ENCODE data around the gene HGFAC.

The HGFAC gene

DNA sequence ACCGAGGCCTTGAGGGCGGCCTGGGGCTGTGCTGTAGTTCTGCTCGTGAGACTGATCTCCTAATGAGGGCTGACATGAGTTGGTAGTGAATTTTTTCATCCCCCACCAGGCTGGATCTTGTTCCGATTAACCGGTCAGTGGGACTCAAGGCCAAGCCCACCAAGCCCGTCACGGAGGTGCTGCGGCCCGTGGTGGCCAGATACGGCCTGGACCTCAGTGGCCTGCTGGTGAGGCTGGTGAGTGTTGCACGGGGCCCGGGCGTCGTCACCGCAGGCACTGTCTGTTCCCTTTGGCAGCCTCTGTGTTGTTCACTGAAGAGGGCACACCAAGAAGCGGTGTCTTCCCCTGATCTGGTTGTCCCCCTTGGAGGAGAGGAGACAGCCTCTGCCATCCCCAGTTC, 18.4 kb upstream of the HGFAC start:
- DNase-seq (ENCODE audit: extremely low spot score, insufficient read length, low read depth) (no peak), FAIRE-seq (no peak)

DNA sequence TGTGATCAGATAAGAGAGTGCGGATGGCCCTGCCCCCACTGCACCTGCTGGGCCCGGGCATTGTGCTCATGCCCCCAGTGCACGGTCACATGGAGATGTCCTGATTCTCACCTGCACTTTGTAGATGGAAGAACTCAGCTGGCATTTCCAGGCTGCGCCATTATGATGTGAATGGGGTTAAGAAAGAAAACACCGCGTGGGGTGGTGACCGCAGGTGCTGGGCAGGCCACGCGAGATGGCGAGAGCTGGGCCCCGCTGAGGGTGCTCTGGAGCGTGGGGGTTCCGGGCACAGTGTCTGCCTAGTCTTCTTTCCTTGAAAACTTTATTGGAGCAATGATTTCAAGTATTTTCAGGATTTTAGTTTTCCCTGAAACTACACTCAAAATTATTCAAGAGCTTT, 17.8 kb upstream of the HGFAC start:
- DNase-seq (ENCODE audit: extremely low spot score, insufficient read length, low read depth): no peak
- FAIRE-seq: no peak

DNA sequence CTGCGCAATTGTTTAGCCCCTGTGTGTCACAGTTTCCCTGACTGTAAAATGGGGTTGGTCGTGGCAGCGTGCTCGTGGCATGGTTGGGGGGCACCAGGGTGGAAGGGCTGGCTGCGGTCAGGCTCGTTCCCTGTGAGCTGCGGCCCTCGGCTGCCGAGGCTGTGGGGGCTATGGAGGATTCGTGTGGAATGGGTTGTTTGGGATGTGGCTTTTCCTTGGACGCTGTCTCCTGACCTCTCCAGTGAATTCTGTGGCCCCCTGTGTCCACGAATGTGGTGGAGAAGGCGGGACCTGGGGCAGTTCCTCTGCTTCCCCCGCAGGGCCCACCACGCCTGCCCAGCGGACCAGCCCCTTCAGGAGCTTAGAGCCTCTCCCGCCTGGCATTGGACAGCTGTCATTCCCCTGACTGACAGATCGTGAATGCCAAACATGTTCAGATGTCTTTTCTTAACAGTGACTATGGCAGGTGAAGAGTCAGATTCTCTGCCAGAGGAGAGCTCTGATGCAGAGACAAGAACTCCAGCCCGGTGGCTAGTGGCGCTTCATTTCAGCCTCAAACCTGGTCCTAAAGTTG, 17.2 kb upstream of the HGFAC start:
- no peak for DNase-seq (ENCODE audit: extremely low spot score, insufficient read length, low read depth)
- no peak for FAIRE-seq

DNA sequence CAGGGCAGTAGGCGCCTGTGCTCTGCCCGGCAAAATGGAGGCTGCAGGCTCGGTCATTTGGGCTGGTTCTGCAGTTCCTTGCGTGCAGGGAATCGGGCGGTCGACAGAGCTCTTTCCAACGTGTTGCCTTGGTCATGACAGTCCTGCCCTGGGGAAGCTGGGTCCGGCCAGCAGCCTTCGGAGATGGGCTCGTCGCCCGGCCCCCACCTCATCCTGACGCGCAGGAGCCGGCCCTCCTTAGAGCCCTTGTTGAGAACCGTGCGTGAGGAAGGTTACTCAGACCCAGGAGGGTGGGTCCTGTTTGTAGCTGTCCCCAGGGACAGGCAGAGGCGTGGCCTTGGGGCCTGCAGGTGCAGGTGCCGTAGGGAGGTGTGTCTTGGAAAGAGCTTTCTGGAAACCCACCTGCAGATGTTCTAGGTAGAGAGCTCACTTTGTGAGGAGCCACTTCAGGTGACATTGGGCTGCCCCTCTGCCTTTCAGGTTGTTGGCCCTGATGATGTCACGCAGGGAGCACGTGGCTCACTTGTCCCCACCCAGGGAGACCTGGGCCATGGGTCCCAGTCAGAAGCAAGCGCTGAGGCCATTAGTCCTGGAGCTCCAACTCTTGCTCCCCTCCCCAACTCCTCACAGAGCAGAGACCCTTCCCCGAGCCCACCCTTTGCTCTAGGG, 15.2 kb upstream of the HGFAC start:
- no peak for DNase-seq (ENCODE audit: extremely low spot score, insufficient read length, low read depth)
- no peak for FAIRE-seq

DNA sequence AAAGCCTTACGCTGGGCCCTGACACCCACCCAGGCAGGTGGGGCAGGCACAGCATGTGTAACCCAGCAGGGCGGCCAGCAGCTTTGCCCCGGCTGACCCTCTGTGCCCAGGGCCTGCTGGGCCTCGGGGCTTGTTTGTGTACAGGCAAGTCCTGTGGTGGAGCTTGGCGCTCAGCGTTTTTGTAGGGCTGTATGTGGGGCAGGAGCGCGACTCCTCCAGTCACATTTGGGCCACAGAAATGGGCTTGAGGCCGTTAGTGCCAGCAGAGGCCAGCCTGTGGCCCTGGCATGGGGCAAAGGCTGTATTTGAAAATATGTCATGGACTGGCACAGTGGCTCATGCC, 14.7 kb upstream of the HGFAC start:
- FAIRE-seq (no peak), DNase-seq (ENCODE audit: extremely low spot score, insufficient read length, low read depth) (no peak)

DNA sequence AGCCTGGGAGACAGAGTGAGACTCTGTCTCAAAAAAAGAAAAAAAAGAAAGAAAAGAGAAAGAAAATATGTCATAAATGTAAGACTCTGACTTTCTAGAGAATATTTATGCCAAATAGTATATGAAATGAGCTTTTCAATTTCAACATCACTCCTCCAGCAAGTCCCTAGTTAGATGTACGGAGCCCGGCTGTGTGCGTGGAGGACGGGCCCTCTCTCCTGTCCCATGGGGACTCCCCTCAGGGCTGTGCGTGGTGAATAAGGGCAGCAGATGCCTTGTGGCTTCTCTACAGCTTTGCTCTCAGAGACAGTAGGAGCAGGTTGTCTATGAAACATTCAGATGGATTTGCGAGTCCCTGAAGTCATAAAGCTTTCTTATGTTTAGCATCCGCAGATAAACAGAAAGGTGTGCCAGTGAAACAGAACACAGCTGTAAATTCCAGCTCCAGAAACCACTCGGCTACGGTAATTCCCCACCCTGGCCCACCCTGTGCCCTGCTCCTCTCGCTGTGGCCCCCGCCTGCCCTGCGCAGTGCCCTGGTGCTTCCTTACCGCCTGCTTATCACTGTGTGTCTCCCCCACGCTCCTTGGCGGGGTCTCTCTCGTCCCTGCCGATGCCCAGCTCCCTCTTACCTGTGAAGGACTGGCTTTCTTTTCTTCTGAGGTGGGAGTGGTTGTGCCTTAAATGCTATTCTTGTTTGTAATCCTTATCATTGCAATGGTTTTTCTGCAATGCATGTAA, 13.9 kb upstream of the HGFAC start:
- FAIRE-seq: no peak
- no peak for DNase-seq (ENCODE audit: extremely low spot score, insufficient read length, low read depth)

DNA sequence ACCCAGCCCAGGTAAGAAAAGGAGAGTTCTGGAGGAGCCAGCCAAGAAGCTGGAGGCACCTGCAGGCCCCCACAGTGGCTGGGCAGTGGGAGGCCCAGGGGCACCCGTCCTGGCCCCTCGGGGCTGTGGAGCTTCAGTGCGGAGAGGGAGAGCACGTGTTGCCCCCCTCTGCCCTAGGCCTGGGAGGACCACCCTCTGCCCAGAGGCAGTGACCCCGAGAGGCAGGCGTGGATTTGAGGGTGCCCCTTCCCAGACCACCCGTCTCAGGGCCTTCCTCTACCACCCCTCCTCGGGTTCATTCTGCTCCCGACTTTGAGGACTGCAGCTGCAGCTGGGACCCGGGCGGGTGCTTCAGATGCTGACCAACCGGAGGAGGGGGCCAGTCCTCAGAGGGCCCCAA, 12.1 kb upstream of the HGFAC start:
- FAIRE-seq: no peak
- no peak for DNase-seq (ENCODE audit: extremely low spot score, insufficient read length, low read depth)

DNA sequence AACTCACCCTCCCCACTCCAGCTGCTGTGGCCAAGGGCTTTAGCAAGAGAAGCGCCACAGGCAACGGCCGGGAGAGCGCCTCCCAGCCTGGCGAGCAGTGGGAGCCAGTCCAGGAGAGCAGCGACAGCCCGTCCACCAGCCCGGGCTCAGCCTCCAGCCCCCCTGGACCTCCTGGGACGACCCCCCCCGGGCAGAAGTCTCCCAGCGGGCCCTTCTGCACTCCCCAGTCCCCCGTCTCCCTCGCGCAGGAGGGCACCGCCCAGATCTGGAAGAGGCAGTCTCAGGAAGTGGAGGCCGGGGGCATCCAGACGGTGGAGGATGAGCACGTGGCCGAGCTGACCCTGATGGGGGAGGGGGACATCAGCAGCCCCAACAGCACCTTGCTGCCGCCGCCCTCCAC, 11.2 kb upstream of the HGFAC start:
- DNase-seq (ENCODE audit: extremely low spot score, insufficient read length, low read depth): no peak
- no peak for FAIRE-seq

DNA sequence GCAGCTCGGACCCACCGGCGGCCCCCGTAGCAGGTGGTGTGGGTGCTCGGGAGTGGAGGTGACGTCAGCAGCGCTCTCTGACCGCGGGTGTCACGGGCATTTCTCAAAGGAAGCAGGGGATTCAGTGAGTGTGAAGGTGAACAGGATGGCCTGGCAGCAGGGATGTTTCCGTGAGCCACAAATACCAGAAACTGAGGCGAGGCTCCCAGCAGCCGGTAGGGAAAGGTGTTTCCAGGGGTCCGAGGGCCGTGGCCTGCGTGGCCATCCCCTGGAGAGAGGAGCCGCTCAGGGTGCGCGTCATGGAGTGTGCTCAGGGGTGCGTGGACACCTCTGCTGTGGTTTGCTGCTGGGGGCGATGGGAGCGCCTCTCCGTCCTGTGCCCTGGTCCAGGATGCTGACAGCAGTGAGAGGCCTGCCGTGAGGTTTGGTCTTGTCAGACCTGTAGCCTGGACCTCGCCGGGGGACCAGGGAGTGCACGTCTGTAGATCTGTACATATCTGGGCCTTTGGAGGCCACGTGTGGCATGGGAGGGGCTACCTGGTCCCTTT, 10.2 kb upstream of the HGFAC start:
- DNase-seq (ENCODE audit: extremely low spot score, insufficient read length, low read depth) (no peak), FAIRE-seq (no peak)

DNA sequence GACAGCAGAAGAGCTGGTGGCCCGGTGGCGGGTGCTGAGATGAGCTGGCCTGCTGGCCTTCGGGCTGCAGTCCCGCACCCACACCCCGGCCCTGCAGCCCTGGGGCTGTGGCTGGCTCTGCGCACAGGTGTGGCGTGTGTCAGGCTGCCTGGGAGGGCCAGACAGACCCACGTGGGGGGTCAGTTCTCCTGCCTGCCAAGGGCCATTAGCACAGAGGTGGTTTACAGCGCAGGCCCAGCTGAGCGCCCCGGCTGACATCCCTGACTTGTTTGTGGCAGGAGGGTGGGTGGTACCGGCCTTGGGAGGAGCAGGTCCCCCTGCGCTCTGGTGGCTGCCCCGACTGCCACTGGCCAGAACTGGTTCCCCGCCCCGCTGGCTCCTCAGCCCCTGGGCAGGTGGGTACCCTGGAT, 9.4 kb upstream of the HGFAC start:
- FAIRE-seq: no peak
- no peak for DNase-seq (ENCODE audit: extremely low spot score, insufficient read length, low read depth)

DNA sequence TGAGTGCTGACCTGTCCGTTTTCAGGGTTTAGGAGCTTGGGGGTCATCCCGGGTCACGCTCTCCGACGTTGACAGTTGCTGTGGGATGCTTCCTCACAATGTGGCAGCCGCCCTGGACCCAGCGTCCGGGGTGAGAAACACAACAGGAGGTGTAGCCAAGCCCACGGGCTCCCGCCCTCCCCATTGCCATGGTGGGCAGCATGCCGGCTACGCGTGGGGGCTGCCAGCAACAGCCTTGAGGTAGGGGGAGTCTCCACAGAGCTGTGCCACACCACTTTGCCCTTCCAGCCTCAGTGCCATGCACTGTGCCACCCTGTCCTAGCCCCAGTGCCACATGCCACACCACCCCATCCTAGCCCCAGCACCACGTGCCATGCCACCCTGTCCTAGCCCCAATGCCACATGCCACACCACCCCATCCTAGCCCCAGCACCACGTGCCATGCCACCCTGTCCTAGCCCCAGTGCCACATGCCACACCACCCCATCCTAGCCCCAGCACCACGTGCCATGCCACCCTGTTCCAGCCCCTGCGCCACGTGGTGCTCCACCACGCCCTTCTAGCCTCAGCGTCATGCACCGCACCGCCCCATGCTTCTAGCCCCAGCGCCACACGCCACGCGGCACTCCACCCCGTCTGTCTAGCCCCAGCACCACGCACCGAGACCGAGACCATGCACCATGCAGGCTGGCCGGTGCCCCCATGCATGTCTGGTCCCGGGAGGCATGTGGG, 8.5 kb upstream of the HGFAC start:
- no peak for DNase-seq (ENCODE audit: extremely low spot score, insufficient read length, low read depth)
- no peak for FAIRE-seq

DNA sequence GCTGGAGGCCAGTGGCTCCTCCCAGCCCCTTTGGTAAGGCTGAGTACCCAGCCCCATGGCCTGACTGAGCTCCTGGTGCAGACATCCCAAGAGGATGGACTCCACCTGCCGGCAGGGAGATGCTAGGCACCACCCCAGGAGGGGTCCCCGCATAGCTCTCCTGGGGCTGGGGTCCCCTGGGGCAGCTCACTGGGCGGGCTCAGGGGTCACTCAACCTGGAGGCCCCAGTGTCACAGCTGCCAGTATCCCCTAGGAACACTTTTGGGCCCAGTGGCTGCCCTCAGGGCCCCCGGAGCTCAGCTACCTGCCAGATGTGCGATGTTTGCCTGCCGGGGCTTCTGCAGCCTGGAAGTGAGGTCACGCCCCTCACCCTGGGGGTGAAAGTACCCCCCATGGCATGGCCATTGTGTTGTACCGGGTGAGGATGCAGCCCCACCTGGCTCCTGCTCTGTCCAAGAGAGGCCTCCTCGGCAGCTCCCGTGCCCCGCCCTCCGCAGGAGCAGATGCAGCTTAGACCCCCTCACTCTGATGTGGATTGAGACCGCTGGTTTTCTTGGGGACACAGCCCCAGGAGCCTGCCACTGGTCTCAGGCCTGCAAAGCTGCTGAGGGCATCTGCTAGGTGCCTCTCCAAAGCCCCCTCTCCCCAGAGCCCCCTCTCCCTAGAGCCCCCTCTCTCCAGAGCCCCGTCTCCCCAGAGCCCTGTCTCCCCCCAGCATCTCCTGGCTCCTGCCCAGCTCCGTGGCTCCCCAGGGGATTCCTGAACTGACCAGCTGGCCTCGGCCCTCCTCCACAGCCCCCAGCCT, 6.7 kb upstream of the HGFAC start:
- FAIRE-seq (no peak), DNase-seq (ENCODE audit: extremely low spot score, insufficient read length, low read depth) (no peak)

DNA sequence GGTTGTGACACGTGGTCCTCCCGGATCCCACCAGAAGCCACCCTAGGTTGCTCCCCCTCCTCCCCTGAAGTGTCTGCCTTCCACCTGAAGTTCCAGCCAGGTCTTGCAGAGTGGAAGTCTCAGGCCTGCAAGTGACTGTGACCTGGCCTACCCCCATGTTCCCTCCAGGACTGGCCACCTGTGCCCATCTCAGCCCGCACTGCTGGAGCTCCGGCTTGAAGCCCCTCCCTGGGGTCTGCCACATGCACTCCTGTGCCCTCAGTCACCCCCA, 6.1 kb upstream of the HGFAC start:
- FAIRE-seq (no peak), DNase-seq (ENCODE audit: extremely low spot score, insufficient read length, low read depth) (no peak)

DNA sequence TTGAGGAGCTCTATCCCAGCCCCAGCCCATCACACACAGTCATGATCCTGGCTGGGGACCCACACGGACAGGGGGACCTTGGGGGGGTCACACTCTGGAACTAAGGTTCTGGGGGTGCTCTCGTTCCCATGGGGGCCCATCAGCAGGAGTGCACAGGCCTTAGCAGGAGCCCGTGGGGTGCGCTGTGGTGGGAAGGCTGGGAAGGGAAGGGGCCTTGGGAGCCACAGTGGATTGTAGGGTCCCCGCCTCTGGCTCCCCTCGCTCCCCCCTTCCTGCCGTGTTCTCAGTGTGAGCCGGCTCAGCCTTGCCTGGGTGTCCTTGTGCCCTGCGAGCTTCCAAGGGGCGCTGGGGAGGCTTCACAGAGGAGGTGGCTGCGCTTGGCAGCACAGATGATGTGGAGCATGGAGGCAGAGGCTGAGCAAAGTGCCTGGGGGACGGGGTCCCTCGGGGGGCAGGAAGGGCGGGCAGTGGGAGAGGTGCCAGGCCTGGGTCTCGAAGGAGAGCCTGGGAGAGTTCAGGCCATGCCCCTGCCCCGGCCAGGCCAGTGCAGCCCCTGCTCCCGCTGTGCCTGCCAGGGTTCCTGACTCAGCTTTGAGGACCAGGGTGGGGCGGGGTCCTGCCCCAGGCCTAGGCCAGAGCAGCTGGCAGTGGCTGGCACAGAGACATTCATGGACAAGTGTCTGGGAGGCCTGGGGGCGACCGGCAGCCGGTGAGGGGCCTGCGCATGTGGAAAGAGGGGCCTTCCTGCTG, 5.5 kb upstream of the HGFAC start:
- FAIRE-seq (no peak), DNase-seq (ENCODE audit: extremely low spot score, insufficient read length, low read depth) (no peak)

DNA sequence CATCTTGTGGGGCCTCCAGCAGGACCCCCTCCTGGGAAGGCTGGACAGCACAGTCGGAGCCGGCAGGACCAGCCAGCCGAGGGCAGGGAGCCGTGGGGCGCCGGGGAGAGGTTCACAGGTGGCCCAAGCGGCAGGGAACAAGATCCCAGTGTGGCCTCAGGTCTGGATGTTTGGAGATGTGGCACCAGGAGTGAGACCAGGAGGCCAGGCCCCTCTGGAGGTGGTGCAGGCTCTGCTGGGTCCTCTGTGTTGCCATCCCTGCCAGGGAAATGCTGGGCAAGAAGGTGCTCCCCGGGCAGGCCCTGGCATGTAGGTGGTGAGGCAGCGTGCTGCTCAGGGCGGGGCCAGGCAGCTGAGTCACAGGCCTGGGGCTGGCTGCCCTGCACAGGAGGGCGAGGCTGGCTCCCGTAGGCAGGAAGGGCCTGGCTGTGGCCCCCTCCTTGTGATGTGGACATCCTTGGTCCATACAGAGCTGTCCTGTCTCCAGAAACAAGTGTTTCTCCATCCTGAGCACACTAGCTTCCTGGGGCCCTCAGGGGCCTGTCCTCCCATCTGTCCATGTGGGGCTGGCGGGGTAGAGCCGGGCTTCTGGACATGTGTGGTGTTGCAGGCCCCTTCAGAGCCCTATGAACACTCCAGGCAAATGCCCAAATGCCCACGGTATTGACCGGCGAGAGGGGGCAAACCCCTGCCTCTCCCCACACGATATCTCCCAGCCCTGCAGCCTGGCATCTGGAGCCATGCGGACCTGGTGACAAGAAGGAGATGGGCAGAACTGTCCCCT, 4.8 kb upstream of the HGFAC start:
- no peak for DNase-seq (ENCODE audit: extremely low spot score, insufficient read length, low read depth)
- no peak for FAIRE-seq

DNA sequence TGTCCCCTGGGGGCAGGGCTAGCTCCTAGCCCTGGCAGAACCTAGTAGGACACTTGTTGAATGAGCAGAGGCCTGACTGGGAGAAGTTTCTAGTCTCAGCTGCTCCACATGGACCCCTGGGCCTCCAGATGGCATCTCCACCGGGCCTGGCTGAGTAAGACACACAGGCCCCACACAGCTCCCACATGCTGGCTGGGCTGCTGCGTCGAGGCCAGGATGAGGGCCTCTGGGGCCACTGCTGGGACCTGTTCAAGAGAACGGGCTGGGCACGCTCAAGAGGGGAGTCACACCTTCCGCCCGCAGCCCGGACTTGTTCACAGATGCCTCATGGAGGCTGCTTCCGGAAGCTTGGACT, 4.2 kb upstream of the HGFAC start:
- FAIRE-seq: no peak
- DNase-seq (ENCODE audit: extremely low spot score, insufficient read length, low read depth): no peak

DNA sequence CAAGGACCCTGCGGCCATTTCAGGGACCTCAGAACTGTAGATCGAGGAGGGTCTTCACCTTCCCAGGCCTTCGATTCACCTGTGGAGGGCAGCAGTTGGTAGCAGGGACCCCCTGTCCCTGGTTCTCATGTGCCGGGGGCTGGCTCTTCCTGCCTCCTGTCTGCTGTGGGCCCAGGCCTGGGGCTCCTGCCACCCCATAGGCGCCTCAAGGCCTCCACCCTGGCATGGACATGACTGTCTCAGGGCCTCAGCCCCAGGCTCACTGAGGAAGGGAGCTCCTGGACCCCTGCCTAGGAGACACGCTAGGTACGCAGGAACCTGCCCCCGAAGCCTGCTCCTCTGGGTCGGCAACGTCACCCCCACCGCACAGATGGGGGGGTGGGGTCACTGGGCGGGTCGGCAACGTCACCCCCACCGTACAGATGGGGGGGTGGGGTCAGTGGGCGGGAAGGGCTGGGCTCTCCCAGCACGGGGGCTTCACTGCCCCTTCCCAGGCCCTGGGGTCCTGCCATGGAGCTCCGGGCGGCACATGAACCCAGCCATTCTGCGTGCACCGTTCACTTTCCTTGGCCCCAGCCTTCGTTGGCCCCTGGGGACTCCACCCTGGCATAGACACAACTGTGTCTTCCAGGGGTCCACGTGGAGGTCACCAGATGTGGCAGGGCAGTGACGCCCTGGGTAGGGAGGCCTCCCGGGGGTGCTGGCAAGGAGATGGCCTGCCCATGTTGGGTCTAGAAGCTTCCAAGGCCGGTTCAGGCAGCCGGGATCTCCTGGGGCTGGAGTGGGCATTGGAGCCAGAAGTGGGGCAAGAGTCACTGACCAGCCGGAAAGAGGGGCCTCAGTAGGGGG, 3.5 kb upstream of the HGFAC start:
- no peak for FAIRE-seq
- DNase-seq (ENCODE audit: extremely low spot score, insufficient read length, low read depth): no peak

DNA sequence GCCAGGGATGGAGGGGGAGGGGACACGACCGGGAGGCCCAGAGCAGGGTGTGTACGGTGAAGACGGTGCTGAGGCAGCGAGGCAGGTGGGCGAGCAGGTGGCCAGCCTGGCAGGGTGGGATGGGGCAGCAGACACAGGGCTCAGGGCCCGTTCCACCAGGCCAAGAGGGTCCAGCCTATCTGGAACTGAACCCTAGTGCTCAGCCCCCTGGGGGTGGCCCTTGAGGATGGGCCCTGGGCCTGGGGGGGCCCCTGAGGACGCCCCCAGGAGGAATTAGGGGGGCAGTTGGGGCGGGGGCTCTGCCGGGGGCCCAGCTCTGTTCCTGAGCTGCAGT, 3.0 kb upstream of the HGFAC start:
- DNase-seq (ENCODE audit: extremely low spot score, insufficient read length, low read depth) (no peak), FAIRE-seq (no peak)
